Parietal lobe (tissue), 2 donors: ENCODE results near the gene MGME1. TPM values are rescaled to one million over a fixed set of nuclear protein-coding genes. Genes with fewer than 3 reads are reported as not detected.

Experiments
- small RNA-seq: library from RNA; depleted of rRNA; stranded (forward); fragments of <200 nt; gene quantifications from one replicate; pipeline ENCODE3, GENCODE V24; 2014; ENCODE audit warnings: low replicate concordance
- total RNA-seq: library from RNA; depleted of rRNA; stranded (reverse); fragments of >200 nt; gene quantifications from one replicate; pipeline ENCODE4 v1.2.3, GENCODE V29; 2014

Gene MGME1
- 9.1 TPM for total RNA-seq

GRCh38 chr20:17968366-17969277, at the start of gene MGME1, which contains the start of gene SNX5:
Gene MGME1, plus strand, starts transcription at chr20:17969018. Its CDS starts 842 bp downstream, at chr20:17969860.
Gene SNX5, minus strand, starts transcription at chr20:17968794. Its CDS starts 369 bp downstream, at chr20:17968425.

Small RNA genes within 50 kb of the gene (small RNA-seq; reads per million reads assigned to genes)
- 186 reads per million, percentile 96 among the genes with 10 or more reads in this experiment for gene SNORD17

Other genes starting within 250 kb of the MGME1 start
- gene SNX5, start 224 bp upstream of the MGME1 start, total RNA-seq: 104 TPM
- gene OVOL2, start 88.9 kb downstream of the MGME1 start, total RNA-seq: 0.94 TPM
- gene KAT14, start 168.8 kb downstream of the MGME1 start, total RNA-seq: 32.2 TPM
- gene PET117, start 168.8 kb downstream of the MGME1 start, total RNA-seq: 16.9 TPM